BJ (cell line): Measurements from ENCODE around the gene BST1. TPM values are rescaled to one million over a fixed set of nuclear protein-coding genes. Genes with fewer than 3 reads are reported as not detected.

Experiments used
- CTCF ChIA-PET: fragments of 350-600 bp; formaldehyde crosslinking; extraction: SDS; loops from one replicate; lab custom pipeline; 2021; ENCODE audit warnings: antibody characterized with exemption, inconsistent platforms; lab: Yijun Ruan, JAX
- POLR2A ChIA-PET: fragments of 300-600 bp; sonication (Branson Sonifier 250); formaldehyde crosslinking; extraction: SDS; loops from one replicate; lab custom pipeline; 2021; ENCODE audit warnings: antibody characterized with exemption; lab: Charles Lee
- DNase-seq: peaks from one replicate; pipeline ENCODE4 v3.0.0-alpha.2; 2011; ENCODE audit warnings: low read depth
- H3K27me3 ChIP-seq: 2 replicates; pipeline ENCODE4 v1.6.0; 2011; ENCODE audit warnings: low read length; ENCODE audit not compliant: control insufficient read depth, insufficient read depth
- H3K36me3 ChIP-seq: 2 replicates; pipeline ENCODE4 v1.5.1; 2011; ENCODE audit warnings: low read length; ENCODE audit not compliant: control insufficient read depth, insufficient read depth
- H3K4me3 ChIP-seq: 2 replicates; pipeline ENCODE4 v1.5.1; 2011; ENCODE audit warnings: low read depth, mild to moderate bottlenecking, control low read depth, low read length
- polyA plus RNA-seq: library from polyadenylated mRNA; depleted of rRNA; stranded (reverse); fragments of >200 nt; gene quantifications from 2 replicates; pipeline ENCODE4 v1.2.3, GENCODE V29; 2011
- TF ChIP-seq, protein P1 (sequence below): IDR thresholded peaks from 2 replicates; pipeline ENCODE4 v1.5.1; 2011; ENCODE audit warnings: low read depth, mild to moderate bottlenecking, control low read depth, inconsistent platforms, low read length, moderate library complexity; ENCODE audit not compliant: insufficient read depth

Gene BST1
- polyA plus RNA-seq, 1 experiment: 38.5 TPM

- no peaks in the 10 kb centered on the region for H3K36me3 ChIP-seq
- ChIA-PET POLR2A (no interaction called here), CTCF (no interaction called here)
- H3K4me3 ChIP-seq: no peak overlapping the region
- DNase-seq: no peak
- H3K27me3 ChIP-seq: no peaks in the 10 kb centered on the region
- TF ChIP-seq, protein P1, sequence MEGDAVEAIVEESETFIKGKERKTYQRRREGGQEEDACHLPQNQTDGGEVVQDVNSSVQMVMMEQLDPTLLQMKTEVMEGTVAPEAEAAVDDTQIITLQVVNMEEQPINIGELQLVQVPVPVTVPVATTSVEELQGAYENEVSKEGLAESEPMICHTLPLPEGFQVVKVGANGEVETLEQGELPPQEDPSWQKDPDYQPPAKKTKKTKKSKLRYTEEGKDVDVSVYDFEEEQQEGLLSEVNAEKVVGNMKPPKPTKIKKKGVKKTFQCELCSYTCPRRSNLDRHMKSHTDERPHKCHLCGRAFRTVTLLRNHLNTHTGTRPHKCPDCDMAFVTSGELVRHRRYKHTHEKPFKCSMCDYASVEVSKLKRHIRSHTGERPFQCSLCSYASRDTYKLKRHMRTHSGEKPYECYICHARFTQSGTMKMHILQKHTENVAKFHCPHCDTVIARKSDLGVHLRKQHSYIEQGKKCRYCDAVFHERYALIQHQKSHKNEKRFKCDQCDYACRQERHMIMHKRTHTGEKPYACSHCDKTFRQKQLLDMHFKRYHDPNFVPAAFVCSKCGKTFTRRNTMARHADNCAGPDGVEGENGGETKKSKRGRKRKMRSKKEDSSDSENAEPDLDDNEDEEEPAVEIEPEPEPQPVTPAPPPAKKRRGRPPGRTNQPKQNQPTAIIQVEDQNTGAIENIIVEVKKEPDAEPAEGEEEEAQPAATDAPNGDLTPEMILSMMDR: no peak
Observed at GRCh38 chr4:15659768-15660570, 42.9 kb upstream of the BST1 start.

GRCh38 chr4:15665753-15666365, 37.0 kb upstream of the BST1 start:
- CTCF ChIA-PET: no interaction called here
- Histone ChIP-seq H3K4me3 (no peak overlapping the region), H3K36me3 (no peaks in the 10 kb centered on the region), H3K27me3 (no peaks in the 10 kb centered on the region)
- TF ChIP-seq, protein P1: no peak
- no peak for DNase-seq
- POLR2A ChIA-PET: no interaction called here

DNA sequence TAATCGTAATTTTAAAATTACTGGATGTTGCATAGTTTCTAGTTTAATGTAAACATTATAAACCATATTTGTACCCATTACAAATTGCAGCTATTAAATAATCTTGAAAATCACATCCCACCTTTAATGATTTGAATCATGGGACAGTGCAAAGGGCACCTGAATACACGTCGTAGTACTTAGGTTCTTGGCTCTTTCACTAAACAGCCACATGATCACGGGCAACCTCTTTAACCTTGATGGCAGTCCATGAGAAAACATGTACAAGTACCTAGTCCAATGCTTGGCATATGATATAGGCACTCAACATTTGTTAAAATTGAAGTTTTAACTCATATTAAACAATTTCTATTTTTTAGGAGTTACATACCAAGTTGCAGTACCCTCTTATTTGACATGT, 35.9 kb upstream of the BST1 start:
- CTCF ChIA-PET: no interaction called here
- Histone ChIP-seq H3K27me3 (no peaks in the 10 kb centered on the region), H3K4me3 (no peak overlapping the region), H3K36me3 (no peaks in the 10 kb centered on the region)
- DNase-seq: no peak
- TF ChIP-seq, protein P1: no peak
- POLR2A ChIA-PET: no interaction called here

- TF ChIP-seq, protein P1: no peak
- CTCF ChIA-PET: no interaction called here
- Histone ChIP-seq H3K36me3 (no peaks in the 10 kb centered on the region), H3K27me3 (no peaks in the 10 kb centered on the region), H3K4me3 (no peak overlapping the region)
- no peak for DNase-seq
- POLR2A ChIA-PET: no interaction called here
Observed at GRCh38 chr4:15668566-15669435, 34.1 kb upstream of the BST1 start.

DNA sequence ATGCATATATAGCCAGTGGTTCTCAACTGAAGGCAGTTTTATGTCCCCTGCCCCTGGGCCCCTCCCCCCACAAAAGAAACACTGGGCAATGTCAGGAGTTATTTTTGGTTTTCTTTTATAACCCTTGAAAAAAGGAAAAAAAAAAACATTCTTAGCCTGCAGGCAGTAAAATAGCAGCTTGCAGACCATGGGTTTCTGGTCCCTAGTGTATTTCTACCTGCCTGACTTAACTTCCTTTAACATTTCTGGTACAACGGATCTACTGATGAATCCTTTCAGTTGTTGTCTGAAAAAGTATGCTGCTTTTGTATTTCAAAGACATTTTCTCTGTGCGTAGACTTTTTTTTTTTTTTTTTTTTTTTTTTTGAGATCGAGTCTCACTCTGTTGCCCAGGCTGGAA, 32.3 kb upstream of the BST1 start:
- Histone ChIP-seq H3K36me3 (no peaks in the 10 kb centered on the region), H3K4me3 (no peak overlapping the region), H3K27me3 (no peaks in the 10 kb centered on the region)
- ChIA-PET POLR2A (no interaction called here), CTCF (no interaction called here)
- TF ChIP-seq, protein P1: no peak
- no peak for DNase-seq
